K562 (cell line): ENCODE results near the gene USH1G. TPM values are rescaled to one million over a fixed set of nuclear protein-coding genes. Genes with fewer than 3 reads are reported as not detected.

Experiments
- ATAC-seq: fragments of 200-7000 bp; cut with Tn5 transposase; 3 replicates; pipeline ENCODE4 v1.9.1; 2020; ENCODE audit warnings: moderate library complexity
- BruUV-seq: library from RNA; stranded (reverse); fragments of 400-500 nt; replicated peaks from 2 replicates; lab custom pipeline; 2021; lab: Mats Ljungman, UMichigan
- CTCF ChIA-PET: fragments of 300-600 bp; formaldehyde crosslinking; extraction: SDS; loops from one replicate; lab custom pipeline; 2021; ENCODE audit warnings: low intra/inter-chr PET ratio; lab: Yijun Ruan, JAX
- POLR2A ChIA-PET: fragments of 300-600, 350-650 bp; sonication (Branson Sonifier 250); formaldehyde crosslinking; extraction: SDS; loops from one replicate; lab custom pipeline; 2021; ENCODE audit warnings: antibody characterized with exemption, inconsistent platforms; lab: Yijun Ruan, JAX
- DNase-seq, 4 experiments: peaks; one replicate each; pipeline versions ENCODE4 v3.0.0 to v3.0.0-alpha.2; 2011 to 2018; ENCODE audit warnings: low spot score in 3 of 4, mixed read lengths in 3 of 4; ENCODE audit errors: extremely low read depth in 1 of 4
- FAIRE-seq: peaks from 2 replicates; lab custom pipeline; 2011; peaks lifted over from hg19 to GRCh38; lab: Jason Lieb, UNC
- H2AFZ ChIP-seq: 2 replicates; pipeline ENCODE4 v1.6.0; 2011; ENCODE audit warnings: low read depth, low read length, control low read depth, inconsistent platforms
- H3K27ac ChIP-seq: fragments of 200-600 bp; 3 replicates; pipeline ENCODE4 v1.8.0; 2011; ENCODE audit warnings: low read depth, mild to moderate bottlenecking, control low read depth, inconsistent platforms, low read length, moderate library complexity, mixed read lengths; ENCODE audit errors: extremely low read depth
- H3K27me3 ChIP-seq, 2 experiments: fragments of 300-600 bp in 1 of 2; 2 replicates in 1 of 2; 3 replicates in 1 of 2; pipeline versions ENCODE4 v1.6.0 to v1.8.0; 2011; ENCODE audit warnings: inconsistent platforms in 2 of 2, low read length in 2 of 2, mild to moderate bottlenecking in 1 of 2, mixed read lengths in 1 of 2, moderate library complexity in 1 of 2; ENCODE audit not compliant: control insufficient read depth in 2 of 2, insufficient read depth in 2 of 2
- H3K36me3 ChIP-seq: fragments of 300-600 bp; 3 replicates; pipeline ENCODE4 v1.8.0; 2011; ENCODE audit warnings: mild to moderate bottlenecking, low read length, inconsistent platforms; ENCODE audit not compliant: control insufficient read depth, insufficient read depth
- H3K4me1 ChIP-seq, 2 experiments: fragments of 200-600 bp in 1 of 2; replicated peaks in 1 of 2; 2 replicates in 1 of 2; 3 replicates in 1 of 2; pipeline versions ENCODE4 v1.5.1 to v1.8.0; 2011; ENCODE audit warnings: inconsistent platforms in 2 of 2, low read length in 2 of 2, mild to moderate bottlenecking in 1 of 2, mixed read lengths in 1 of 2, moderate library complexity in 1 of 2; ENCODE audit not compliant: control insufficient read depth in 2 of 2, insufficient read depth in 2 of 2
- H3K4me2 ChIP-seq: 2 replicates; pipeline ENCODE4 v1.6.1; 2011; ENCODE audit warnings: low read length, control low read depth, inconsistent platforms, mixed read lengths; ENCODE audit not compliant: insufficient read depth
- H3K4me3 ChIP-seq: fragments of 200-600 bp; sonication (generic), shearing (Covaris generic); 2 replicates; pipeline ENCODE4 v1.5.1; 2016; ENCODE audit warnings: control low read depth, inconsistent platforms
- H3K79me2 ChIP-seq: fragments of 200-600 bp; 3 replicates; pipeline ENCODE4 v1.8.0; 2011; ENCODE audit warnings: low read length, inconsistent platforms; ENCODE audit not compliant: control insufficient read depth, insufficient read depth
- H3K9ac ChIP-seq, 2 experiments: 2 replicates each; pipeline versions ENCODE4 v1.6.0 to v1.6.1; 2011; ENCODE audit warnings: low read depth in 2 of 2, low read length in 2 of 2, control low read depth in 1 of 2, inconsistent platforms in 1 of 2, mild to moderate bottlenecking in 1 of 2, mixed read lengths in 1 of 2; ENCODE audit not compliant: insufficient read depth in 1 of 2
- H3K9me1 ChIP-seq: one replicate; pipeline ENCODE4 v1.6.0; 2011; ENCODE audit warnings: inconsistent platforms, mild to moderate bottlenecking, low read length, moderate library complexity; ENCODE audit not compliant: control insufficient read depth, insufficient read depth
- H3K9me3 ChIP-seq: replicated peaks from 2 replicates; pipeline ENCODE4 v1.5.1; 2011; ENCODE audit warnings: low read depth, low read length, inconsistent platforms; ENCODE audit not compliant: control insufficient read depth, insufficient read depth
- H4K20me1 ChIP-seq: replicated peaks from 2 replicates; pipeline ENCODE4 v1.6.1; 2011; ENCODE audit warnings: low read length, inconsistent platforms, mixed read lengths; ENCODE audit not compliant: control insufficient read depth, insufficient read depth
- L3MBTL2 ChIP-seq: fragments of 450-650 bp; IDR thresholded peaks from 2 replicates; pipeline ENCODE4 v1.6.1; 2016; ENCODE audit warnings: mild to moderate bottlenecking, moderate library complexity
- NELFE ChIP-seq: IDR thresholded peaks from 2 replicates; pipeline ENCODE4 v1.6.1; 2011; ENCODE audit warnings: mild to moderate bottlenecking; ENCODE audit not compliant: insufficient read depth, insufficient read length
- YY1 ChIP-seq, 3 experiments: IDR thresholded peaks; 2 replicates each; pipeline ENCODE4 v1.6.1; 2011; ENCODE audit warnings: low read length in 2 of 3, mild to moderate bottlenecking in 2 of 3, moderate library complexity in 2 of 3, borderline replicate concordance in 1 of 3, control low read depth in 1 of 3, low read depth in 1 of 3; ENCODE audit not compliant: insufficient read depth in 3 of 3, insufficient replicate concordance in 2 of 3, control insufficient read depth in 1 of 3, insufficient read length in 1 of 3; ENCODE audit errors: extremely low read depth in 1 of 3
- WGBS: fragments of 100-300 bp; shearing (Covaris generic); methylation state at CpG from one replicate; pipeline ENCODE4 v1.1.6; 2016; ENCODE audit warnings: low coverage, mixed read lengths; ENCODE audit not compliant: insufficient coverage; ENCODE audit errors: missing lambda C conversion rate; 5-methylcytosine and 5-hydroxymethylcytosine counted together
- in situ Hi-C: fragments of 300-500 bp; cut with MboI; formaldehyde crosslinking; loops from 4 replicates; pipeline ENCODE4 v1.15.0; 2018; ENCODE audit warnings: inconsistent platforms, mixed read lengths
- intact Hi-C: fragments of 100-400 bp; cut with micrococcal nuclease; formaldehyde crosslinking; loops from 2 replicates; pipeline ENCODE4 v1.14.2; 2022
- polyA plus RNA-seq, 8 experiments: library from polyadenylated mRNA; depleted of rRNA in 4 of 8; stranded (reverse) in 5 of 8; unstranded in 3 of 8; fragments of >200 nt; fragmentation: Nextera tagmentation in 2 of 8; fragmentation: Illumina TruSeq in 1 of 8; extraction: Ambion mirVana in 2 of 8; extraction: Trizol in 1 of 8; gene quantifications; 2 replicates each; pipeline versions ENCODE4 v1.2.1 to v1.2.3, GENCODE V29; 2011 to 2014; ENCODE audit warnings: inconsistent platforms in 1 of 8, missing spikeins in 1 of 8
- total RNA-seq, 7 experiments: library from RNA; depleted of rRNA in 6 of 7; stranded (reverse); fragments of >200 nt in 6 of 7; fragmentation: Illumina TruSeq in 2 of 7; extraction: Trizol in 2 of 7; gene quantifications; 2 replicates each; pipeline versions ENCODE4 v1.2.1 to v1.2.3, GENCODE V29; 2011 to 2021; ENCODE audit warnings: low replicate concordance in 1 of 7
- TF ChIP-seq, protein P1 (sequence below): IDR thresholded peaks from 2 replicates; pipeline ENCODE4 v1.6.1; 2011; ENCODE audit warnings: borderline replicate concordance, low read depth, mild to moderate bottlenecking, moderate library complexity, low read length; ENCODE audit not compliant: insufficient read depth, poor library complexity, severe bottlenecking
- TF ChIP-seq, protein P2 (sequence below): sonication (generic); formaldehyde crosslinking; IDR thresholded peaks from 2 replicates; pipeline ENCODE4 v1.8.1; 2023; ENCODE audit warnings: missing genetic modification reagents, mild to moderate bottlenecking, borderline replicate concordance
- TF ChIP-seq, protein P3 (sequence below): sonication (generic); formaldehyde crosslinking; IDR thresholded peaks from 2 replicates; pipeline ENCODE4 v1.8.1; 2023; ENCODE audit warnings: mild to moderate bottlenecking, missing genetic modification reagents

USH1G gene
- total and polyA plus RNA-seq, 9 of the 15 experiments (the other 6 are each of a cell fraction or from before 2014, with no cell fraction given), result 0.22 to 1.00 (median 0.64) TPM; not detected in 2

DNA sequence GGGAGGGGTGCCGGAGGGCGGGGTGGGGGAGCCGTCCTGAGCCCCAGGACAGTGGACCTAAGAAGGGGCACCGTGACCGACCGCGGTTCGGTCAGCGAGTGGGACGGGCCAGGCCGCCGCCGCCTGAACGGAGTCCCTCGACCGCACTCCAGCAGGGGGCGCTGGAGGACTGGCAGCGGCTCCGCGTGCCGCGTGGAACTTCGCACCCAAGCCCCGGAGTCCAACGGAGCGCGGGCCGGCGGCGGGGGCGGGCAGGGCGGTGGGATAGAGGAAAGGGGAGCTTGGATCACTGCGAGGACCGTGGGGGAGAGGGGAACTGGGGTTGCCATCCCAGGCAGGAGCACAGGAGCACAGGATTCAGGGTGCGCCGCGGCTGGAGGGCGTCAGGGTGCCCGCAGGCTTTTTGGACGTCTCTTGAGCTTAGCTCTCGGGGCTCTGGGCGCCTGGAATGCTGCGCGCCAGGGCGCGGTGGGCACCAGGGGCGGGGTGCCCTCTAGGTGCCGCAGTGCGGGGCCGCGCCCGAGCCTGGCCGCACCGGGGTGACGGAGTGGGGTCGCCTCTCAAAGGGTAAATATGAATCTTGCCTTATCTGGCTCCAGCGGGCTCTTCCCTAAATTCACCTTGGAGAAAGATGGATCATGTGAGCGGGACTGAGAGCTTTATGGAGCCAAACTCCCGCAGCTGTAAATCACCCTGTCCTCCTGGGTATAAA, 639 bp upstream of the USH1G start:
- intact Hi-C loops (loop anchor here (1.0 to 10.0 kb wide), 2 partner anchors 35 to 81 kb away; no protein-coding TSS in a partner anchor), in situ Hi-C loops (loop anchor here (5.0 kb wide), 1 partner anchor 34 kb away; no protein-coding TSS in a partner anchor)
- WGBS, result 11% methylated on average over 39 of the region's 59 CpGs
- DNase-seq, result peak; percentile 82 to 91 (median 89)
- ChIA-PET CTCF (interaction anchor here (0.6 to 5.8 kb wide), 2 partner anchors 36 to 261 kb away, joined by 3 to 86 read pairs; no protein-coding TSS in a partner anchor), POLR2A (interaction anchor here (0.7 to 1.5 kb wide), 4 partner anchors 8 to 55 kb away, joined by 3 to 5 read pairs (median 4); no protein-coding TSS in a partner anchor)
- Histone ChIP-seq H3K4me1 (peaks cover 18 to 55% of the 10 kb centered on the region in 2 experiments), H3K27me3 (peaks cover 9 to 30% of the 10 kb centered on the region in 2 experiments; a peak in 4 of 5 replicates), H3K4me3 (peak overlapping the region; percentile 53), H3K4me2 (peak overlapping the region; percentile 76), H3K36me3 (no peaks in the 10 kb centered on the region), H3K9ac (peak overlapping the region; percentile 57 to 90; a peak in 3 of 4 replicates), H3K9me3 (no peaks in the 10 kb centered on the region), H3K27ac (peak overlapping the region; percentile 66; the same call in 2 of the 3 replicates), H3K79me2 (no peaks in the 10 kb centered on the region), H4K20me1 (no peaks in the 10 kb centered on the region), H2AFZ (peak overlapping the region; percentile 100), H3K9me1 (no peaks in the 10 kb centered on the region)
- BruUV-seq, result no TSS peak
- peak; percentile 35 for FAIRE-seq
- peak; percentile 87 for ATAC-seq
- TF ChIP-seq NELFE (no peak), YY1 (IDR thresholded peaks at IDR 0.05; ENCODE audit: borderline replicate concordance in 1 of 3, control insufficient read depth in 1 of 3, extremely low read depth in 1 of 3, insufficient read depth in 3 of 3, insufficient read length in 1 of 3, insufficient replicate concordance in 2 of 3, low read depth in 1 of 3, low read length in 2 of 3) (peak in 2 of 3 experiments; percentile 10 to 50), L3MBTL2 (peak; percentile 94)
- TF ChIP-seq, protein P1, sequence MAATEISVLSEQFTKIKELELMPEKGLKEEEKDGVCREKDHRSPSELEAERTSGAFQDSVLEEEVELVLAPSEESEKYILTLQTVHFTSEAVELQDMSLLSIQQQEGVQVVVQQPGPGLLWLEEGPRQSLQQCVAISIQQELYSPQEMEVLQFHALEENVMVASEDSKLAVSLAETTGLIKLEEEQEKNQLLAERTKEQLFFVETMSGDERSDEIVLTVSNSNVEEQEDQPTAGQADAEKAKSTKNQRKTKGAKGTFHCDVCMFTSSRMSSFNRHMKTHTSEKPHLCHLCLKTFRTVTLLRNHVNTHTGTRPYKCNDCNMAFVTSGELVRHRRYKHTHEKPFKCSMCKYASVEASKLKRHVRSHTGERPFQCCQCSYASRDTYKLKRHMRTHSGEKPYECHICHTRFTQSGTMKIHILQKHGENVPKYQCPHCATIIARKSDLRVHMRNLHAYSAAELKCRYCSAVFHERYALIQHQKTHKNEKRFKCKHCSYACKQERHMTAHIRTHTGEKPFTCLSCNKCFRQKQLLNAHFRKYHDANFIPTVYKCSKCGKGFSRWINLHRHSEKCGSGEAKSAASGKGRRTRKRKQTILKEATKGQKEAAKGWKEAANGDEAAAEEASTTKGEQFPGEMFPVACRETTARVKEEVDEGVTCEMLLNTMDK, result peak; percentile 80
- TF ChIP-seq, protein P2, sequence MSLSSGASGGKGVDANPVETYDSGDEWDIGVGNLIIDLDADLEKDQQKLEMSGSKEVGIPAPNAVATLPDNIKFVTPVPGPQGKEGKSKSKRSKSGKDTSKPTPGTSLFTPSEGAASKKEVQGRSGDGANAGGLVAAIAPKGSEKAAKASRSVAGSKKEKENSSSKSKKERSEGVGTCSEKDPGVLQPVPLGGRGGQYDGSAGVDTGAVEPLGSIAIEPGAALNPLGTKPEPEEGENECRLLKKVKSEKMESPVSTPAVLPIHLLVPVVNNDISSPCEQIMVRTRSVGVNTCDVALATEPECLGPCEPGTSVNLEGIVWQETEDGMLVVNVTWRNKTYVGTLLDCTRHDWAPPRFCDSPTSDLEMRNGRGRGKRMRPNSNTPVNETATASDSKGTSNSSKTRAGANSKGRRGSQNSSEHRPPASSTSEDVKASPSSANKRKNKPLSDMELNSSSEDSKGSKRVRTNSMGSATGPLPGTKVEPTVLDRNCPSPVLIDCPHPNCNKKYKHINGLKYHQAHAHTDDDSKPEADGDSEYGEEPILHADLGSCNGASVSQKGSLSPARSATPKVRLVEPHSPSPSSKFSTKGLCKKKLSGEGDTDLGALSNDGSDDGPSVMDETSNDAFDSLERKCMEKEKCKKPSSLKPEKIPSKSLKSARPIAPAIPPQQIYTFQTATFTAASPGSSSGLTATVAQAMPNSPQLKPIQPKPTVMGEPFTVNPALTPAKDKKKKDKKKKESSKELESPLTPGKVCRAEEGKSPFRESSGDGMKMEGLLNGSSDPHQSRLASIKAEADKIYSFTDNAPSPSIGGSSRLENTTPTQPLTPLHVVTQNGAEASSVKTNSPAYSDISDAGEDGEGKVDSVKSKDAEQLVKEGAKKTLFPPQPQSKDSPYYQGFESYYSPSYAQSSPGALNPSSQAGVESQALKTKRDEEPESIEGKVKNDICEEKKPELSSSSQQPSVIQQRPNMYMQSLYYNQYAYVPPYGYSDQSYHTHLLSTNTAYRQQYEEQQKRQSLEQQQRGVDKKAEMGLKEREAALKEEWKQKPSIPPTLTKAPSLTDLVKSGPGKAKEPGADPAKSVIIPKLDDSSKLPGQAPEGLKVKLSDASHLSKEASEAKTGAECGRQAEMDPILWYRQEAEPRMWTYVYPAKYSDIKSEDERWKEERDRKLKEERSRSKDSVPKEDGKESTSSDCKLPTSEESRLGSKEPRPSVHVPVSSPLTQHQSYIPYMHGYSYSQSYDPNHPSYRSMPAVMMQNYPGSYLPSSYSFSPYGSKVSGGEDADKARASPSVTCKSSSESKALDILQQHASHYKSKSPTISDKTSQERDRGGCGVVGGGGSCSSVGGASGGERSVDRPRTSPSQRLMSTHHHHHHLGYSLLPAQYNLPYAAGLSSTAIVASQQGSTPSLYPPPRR, result 0 out of 2 replicates have a peak, but pooled peaks have one; percentile 45
- TF ChIP-seq, protein P3, sequence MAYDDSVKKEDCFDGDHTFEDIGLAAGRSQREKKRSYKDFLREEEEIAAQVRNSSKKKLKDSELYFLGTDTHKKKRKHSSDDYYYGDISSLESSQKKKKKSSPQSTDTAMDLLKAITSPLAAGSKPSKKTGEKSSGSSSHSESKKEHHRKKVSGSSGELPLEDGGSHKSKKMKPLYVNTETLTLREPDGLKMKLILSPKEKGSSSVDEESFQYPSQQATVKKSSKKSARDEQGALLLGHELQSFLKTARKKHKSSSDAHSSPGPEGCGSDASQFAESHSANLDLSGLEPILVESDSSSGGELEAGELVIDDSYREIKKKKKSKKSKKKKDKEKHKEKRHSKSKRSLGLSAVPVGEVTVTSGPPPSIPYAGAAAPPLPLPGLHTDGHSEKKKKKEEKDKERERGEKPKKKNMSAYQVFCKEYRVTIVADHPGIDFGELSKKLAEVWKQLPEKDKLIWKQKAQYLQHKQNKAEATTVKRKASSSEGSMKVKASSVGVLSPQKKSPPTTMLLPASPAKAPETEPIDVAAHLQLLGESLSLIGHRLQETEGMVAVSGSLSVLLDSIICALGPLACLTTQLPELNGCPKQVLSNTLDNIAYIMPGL (CRISPR knock-in tag), result 0 out of 2 replicates have a peak, but pooled peaks have one; percentile 50
